Testis (tissue), 3 donors: ENCODE data around the gene SERPINB7. TPM values are rescaled to one million over a fixed set of nuclear protein-coding genes. Genes with fewer than 3 reads are reported as not detected.
"Not testable (repeated sequence)": the region's sequence is repeated elsewhere in the genome, so short reads cannot be mapped to it uniquely, and the experiment has no call there.

Source experiments
- DNase-seq: peaks from one replicate; pipeline ENCODE4 v3.0.0-alpha.2; 2019
- H3K27ac ChIP-seq, 2 donors: fragments of 200-600 bp; sonication (generic); one replicate each; pipeline ENCODE4 v1.5.1; 2019
- H3K27me3 ChIP-seq: fragments of 200-600 bp; sonication (generic); one replicate; pipeline ENCODE4 v1.5.1; 2019
- H3K36me3 ChIP-seq: fragments of 200-600 bp; sonication (generic); one replicate; pipeline ENCODE4 v1.5.1; 2017; ENCODE audit warnings: low read depth; ENCODE audit errors: missing control alignments
- H3K4me1 ChIP-seq: fragments of 200-600 bp; sonication (generic); one replicate; pipeline ENCODE4 v1.5.1; 2019
- H3K4me3 ChIP-seq, 2 donors: fragments of 200-600 bp; sonication (generic); one replicate each; pipeline ENCODE4 v1.5.1; 2017 to 2019
- H3K9me3 ChIP-seq: fragments of 200-600 bp; sonication (generic); one replicate; pipeline ENCODE4 v1.5.1; 2017
- CTCF ChIP-seq, 3 experiments: fragments of 450-650 bp in 2 of 3; fragments of 200-600 bp in 1 of 3; sonication (generic) in 1 of 3; IDR thresholded peaks; one replicate each; pipeline ENCODE4 v1.5.1; 2016 to 2019; ENCODE audit warnings: antibody characterized with exemption in 3 of 3, mild to moderate bottlenecking in 2 of 3, moderate library complexity in 1 of 3
- POLR2A ChIP-seq: fragments of 450-650 bp; IDR thresholded peaks from one replicate; pipeline ENCODE4 v1.6.1; 2017; ENCODE audit warnings: antibody characterized with exemption, mild to moderate bottlenecking, moderate library complexity
- WGBS, 2 donors: methylation state at CpG; one replicate each; pipeline ENCODE4 v1.1.5; 2018; 5-methylcytosine and 5-hydroxymethylcytosine counted together
- intact Hi-C: fragments of 100-400 bp; cut with DNase I; formaldehyde crosslinking; loops from one replicate; pipeline ENCODE4 v1.15.1; 2023; ENCODE audit warnings: low total_unique reads
- polyA plus RNA-seq: library from polyadenylated mRNA; stranded (reverse); fragments of 350-450 nt; fragmentation: Illumina TruSeq; extraction: RNeasy Lipid Tissue Mini Kit (QIAGEN cat#74804); gene quantifications from one replicate; pipeline ENCODE4 v1.2.3, GENCODE V29; 2014; ENCODE audit warnings: low read depth, low replicate concordance; ENCODE audit not compliant: insufficient read depth
- total RNA-seq, 2 donors: library from RNA; depleted of rRNA; stranded (reverse); fragments of >200 nt; gene quantifications; one replicate each; pipeline ENCODE4 v1.2.3, GENCODE V29; 2016

The SERPINB7 gene
- total and polyA plus RNA-seq, 3 donors from 2014 or later = 0.16 to 0.25 TPM; not detected in 1

- H3K4me3 ChIP-seq = no peak overlapping the region
- no peak for DNase-seq
- no peak overlapping the region for H3K27ac ChIP-seq
- H3K36me3 ChIP-seq = no peaks in the 10 kb centered on the region
- TF ChIP-seq CTCF (IDR thresholded peaks at IDR 0.05) (no peak), POLR2A (no peak)
- no peaks in the 10 kb centered on the region for H3K4me1 ChIP-seq
- no peaks in the 10 kb centered on the region for H3K9me3 ChIP-seq
- H3K27me3 ChIP-seq = no peaks in the 10 kb centered on the region
- intact Hi-C loops = no loop called here
Observed at GRCh38 chr18:63753676-63754075, 21.5 kb upstream of the SERPINB7 start.

GRCh38 chr18:63757541-63757940 lies 17.7 kb upstream of the SERPINB7 start:
- Histone ChIP-seq H3K27ac (no peak overlapping the region), H3K4me1 (no peaks in the 10 kb centered on the region), H3K9me3 (no peaks in the 10 kb centered on the region), H3K36me3 (no peaks in the 10 kb centered on the region), H3K27me3 (no peaks in the 10 kb centered on the region), H3K4me3 (no peak overlapping the region)
- TF ChIP-seq CTCF (IDR thresholded peaks at IDR 0.05) (no peak), POLR2A (no peak)
- intact Hi-C loops = no loop called here
- no peak for DNase-seq

- Histone ChIP-seq H3K4me3 (no peak overlapping the region), H3K4me1 (no peaks in the 10 kb centered on the region), H3K27me3 (no peaks in the 10 kb centered on the region), H3K27ac (no peak overlapping the region), H3K9me3 (no peaks in the 10 kb centered on the region), H3K36me3 (no peaks in the 10 kb centered on the region)
- 71 to 73% methylated on average over 3 of the region's 3 CpGs for WGBS, 2 donors
- intact Hi-C loops = no loop called here
- DNase-seq = no peak
- TF ChIP-seq POLR2A (no peak), CTCF (IDR thresholded peaks at IDR 0.05) (no peak)
Observed at GRCh38 chr18:63758615-63759240, 16.5 kb upstream of the SERPINB7 start.

- H3K4me1 ChIP-seq, H3K27me3 ChIP-seq, intact Hi-C loops, H3K27ac ChIP-seq, DNase-seq, H3K4me3 ChIP-seq, H3K36me3 ChIP-seq, H3K9me3 ChIP-seq: not testable (repeated sequence)
- 93 to 95% methylated on average over 2 of the region's 2 CpGs for WGBS, 2 donors
Observed at GRCh38 chr18:63759786-63760185, 15.4 kb upstream of the SERPINB7 start.

GRCh38 chr18:63762518-63762917 lies 12.7 kb upstream of the SERPINB7 start:
- no peak for TF ChIP-seq POLR2A
- no peak for DNase-seq
- H3K36me3 ChIP-seq = no peaks in the 10 kb centered on the region
- intact Hi-C loops = no loop called here
- no peaks in the 10 kb centered on the region for H3K4me1 ChIP-seq
- H3K4me3 ChIP-seq = no peak overlapping the region
- no peak overlapping the region for H3K27ac ChIP-seq
- no peaks in the 10 kb centered on the region for H3K9me3 ChIP-seq
- WGBS, 2 donors = 75 to 83% methylated on average over 1 of the region's 1 CpG
- no peaks in the 10 kb centered on the region for H3K27me3 ChIP-seq
